Upper lobe of left lung (tissue), 4 donors: ENCODE results near the gene NGEF.

ENCODE experiments used
- EP300 ChIP-seq, 4 donors: sonication (generic); formaldehyde crosslinking; IDR thresholded peaks; one replicate each; pipeline ENCODE4 v1.5.1; 2017; ENCODE audit warnings: antibody characterized with exemption in 4 of 4, control low read depth in 2 of 4
- POLR2A ChIP-seq, 4 donors: fragments of 450-650 bp; IDR thresholded peaks; one replicate each; pipeline ENCODE4 v1.5.1; 2016 to 2017; ENCODE audit warnings: antibody characterized with exemption in 4 of 4, mild to moderate bottlenecking in 2 of 4
- POLR2AphosphoS5 ChIP-seq, 2 donors: sonication (generic); formaldehyde crosslinking; IDR thresholded peaks; one replicate each; pipeline ENCODE4 v1.5.1; 2017; ENCODE audit warnings: antibody characterized with exemption in 2 of 2
- TF ChIP-seq, protein P1 (sequence below), 6 experiments: fragments of 450-650 bp in 4 of 6; fragments of 200-600 bp in 2 of 6; sonication (generic) in 2 of 6; IDR thresholded peaks; one replicate each; pipeline ENCODE4 v1.5.1; 2016 to 2019; ENCODE audit warnings: antibody characterized with exemption in 6 of 6

DNA sequence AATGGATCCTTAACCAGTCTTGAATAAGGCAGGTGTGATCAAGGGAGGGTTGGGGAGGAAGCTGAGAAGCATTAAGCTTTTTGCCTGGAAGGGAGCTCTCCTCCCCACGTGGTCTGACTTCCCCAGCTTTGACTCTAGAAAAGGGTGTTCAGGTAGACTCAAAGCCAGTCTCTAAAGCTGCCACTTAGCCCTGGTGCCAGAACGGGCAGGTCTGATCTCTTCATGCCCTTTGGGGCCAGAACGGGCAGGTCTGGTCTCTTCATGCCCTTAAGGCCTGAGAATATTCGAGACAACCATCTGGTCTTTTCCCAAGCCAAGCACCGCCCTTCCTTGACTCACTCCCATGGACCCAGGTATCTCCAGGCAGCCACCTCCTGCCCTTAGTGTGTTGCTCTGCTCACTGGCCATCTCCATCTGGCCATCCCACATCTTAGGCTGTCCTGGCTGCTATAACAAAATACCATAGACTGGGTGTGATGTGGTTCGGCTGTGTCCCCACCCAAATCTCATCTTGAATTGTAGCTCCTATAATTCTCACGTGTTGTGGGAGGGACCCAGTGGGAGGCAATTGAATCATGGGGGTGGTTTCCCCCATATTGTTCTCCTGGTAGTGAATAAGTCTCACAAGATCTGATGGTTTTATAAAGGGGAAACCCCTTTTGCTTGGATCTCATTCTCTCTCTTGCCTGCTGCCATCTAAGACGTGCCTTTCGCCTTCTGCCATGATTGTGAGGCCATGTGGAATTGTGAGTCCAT, 83.6 kb downstream of the NGEF start:
- no peak for TF ChIP-seq POLR2A (IDR thresholded peaks at IDR 0.05)
- TF ChIP-seq POLR2AphosphoS5 (IDR thresholded peaks at IDR 0.05), result no peak
- TF ChIP-seq, protein P1, sequence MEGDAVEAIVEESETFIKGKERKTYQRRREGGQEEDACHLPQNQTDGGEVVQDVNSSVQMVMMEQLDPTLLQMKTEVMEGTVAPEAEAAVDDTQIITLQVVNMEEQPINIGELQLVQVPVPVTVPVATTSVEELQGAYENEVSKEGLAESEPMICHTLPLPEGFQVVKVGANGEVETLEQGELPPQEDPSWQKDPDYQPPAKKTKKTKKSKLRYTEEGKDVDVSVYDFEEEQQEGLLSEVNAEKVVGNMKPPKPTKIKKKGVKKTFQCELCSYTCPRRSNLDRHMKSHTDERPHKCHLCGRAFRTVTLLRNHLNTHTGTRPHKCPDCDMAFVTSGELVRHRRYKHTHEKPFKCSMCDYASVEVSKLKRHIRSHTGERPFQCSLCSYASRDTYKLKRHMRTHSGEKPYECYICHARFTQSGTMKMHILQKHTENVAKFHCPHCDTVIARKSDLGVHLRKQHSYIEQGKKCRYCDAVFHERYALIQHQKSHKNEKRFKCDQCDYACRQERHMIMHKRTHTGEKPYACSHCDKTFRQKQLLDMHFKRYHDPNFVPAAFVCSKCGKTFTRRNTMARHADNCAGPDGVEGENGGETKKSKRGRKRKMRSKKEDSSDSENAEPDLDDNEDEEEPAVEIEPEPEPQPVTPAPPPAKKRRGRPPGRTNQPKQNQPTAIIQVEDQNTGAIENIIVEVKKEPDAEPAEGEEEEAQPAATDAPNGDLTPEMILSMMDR (IDR thresholded peaks at IDR 0.05), result no peak
- no peak for TF ChIP-seq EP300 (IDR thresholded peaks at IDR 0.05)
